ENCODE results near the gene AGBL4. TPM values are rescaled to one million over a fixed set of nuclear protein-coding genes. Genes with fewer than 3 reads are reported as not detected.

The AGBL4 gene
- total RNA-seq, 1 donor from 2014 or later = not detected

- intact Hi-C loops (cut with micrococcal nuclease) = no loop called here
Measured at GRCh38 chr1:48947761-48948537, 1075.8 kb downstream of the AGBL4 start.

- intact Hi-C loops (cut with micrococcal nuclease) = no loop called here
Measured at GRCh38 chr1:48946070-48946469, 1077.7 kb downstream of the AGBL4 start.

- intact Hi-C loops (cut with micrococcal nuclease) = no loop called here
Measured at GRCh38 chr1:48944811-48945210, 1078.9 kb downstream of the AGBL4 start.

GRCh38 chr1:48943826-48944225 is 1079.9 kb downstream of the AGBL4 start:
- intact Hi-C loops (cut with micrococcal nuclease) = no loop called here

- intact Hi-C loops (cut with micrococcal nuclease) = no loop called here
Measured at GRCh38 chr1:48943393-48943792, 1080.4 kb downstream of the AGBL4 start.

- intact Hi-C loops (cut with micrococcal nuclease) = no loop called here
Measured at GRCh38 chr1:48940962-48941732, 1082.6 kb downstream of the AGBL4 start.

GRCh38 chr1:48940354-48940753 is 1083.4 kb downstream of the AGBL4 start:
- intact Hi-C loops (cut with micrococcal nuclease) = no loop called here

- intact Hi-C loops (cut with micrococcal nuclease) = no loop called here
Measured at GRCh38 chr1:48939828-48940227, 1083.9 kb downstream of the AGBL4 start.

- intact Hi-C loops (cut with micrococcal nuclease) = no loop called here
Measured at GRCh38 chr1:48939042-48939441, 1084.7 kb downstream of the AGBL4 start.

GRCh38 chr1:48937732-48938131 is 1086.0 kb downstream of the AGBL4 start:
- intact Hi-C loops (cut with micrococcal nuclease) = no loop called here

GRCh38 chr1:48936436-48936835 is 1087.3 kb downstream of the AGBL4 start:
- intact Hi-C loops (cut with micrococcal nuclease) = no loop called here

GRCh38 chr1:48932366-48932765 is 1091.4 kb downstream of the AGBL4 start:
- intact Hi-C loops (cut with micrococcal nuclease) = no loop called here

- intact Hi-C loops (cut with micrococcal nuclease) = no loop called here
Measured at GRCh38 chr1:48931506-48932192, 1092.1 kb downstream of the AGBL4 start.

GRCh38 chr1:48930011-48930410 is 1093.7 kb downstream of the AGBL4 start:
- intact Hi-C loops (cut with micrococcal nuclease) = no loop called here

GRCh38 chr1:48924099-48924498 is 1099.7 kb downstream of the AGBL4 start:
- intact Hi-C loops (cut with micrococcal nuclease) = no loop called here

- intact Hi-C loops (cut with micrococcal nuclease) = no loop called here
Measured at GRCh38 chr1:48923116-48923515, 1100.6 kb downstream of the AGBL4 start.

- intact Hi-C loops (cut with micrococcal nuclease) = no loop called here
Measured at GRCh38 chr1:48920851-48921250, 1102.9 kb downstream of the AGBL4 start.

- intact Hi-C loops (cut with micrococcal nuclease) = no loop called here
Measured at GRCh38 chr1:48917901-48918603, 1105.7 kb downstream of the AGBL4 start.

GRCh38 chr1:48917070-48917454 is 1106.7 kb downstream of the AGBL4 start:
- intact Hi-C loops (cut with micrococcal nuclease) = no loop called here

GRCh38 chr1:48916130-48917069 is 1107.4 kb downstream of the AGBL4 start:
- intact Hi-C loops (cut with micrococcal nuclease) = no loop called here
